Pancreas (tissue), 10 donors: ENCODE results near the gene SELENOM. TPM values are rescaled to one million over a fixed set of nuclear protein-coding genes. Genes with fewer than 3 reads are reported as not detected.

Experiments
- ATAC-seq, 4 donors: fragments of 200-7000 bp; cut with Tn5 transposase; one replicate each; pipeline versions ENCODE4 v1.8.0 to v1.9.1; 2020; ENCODE audit warnings: mild to moderate bottlenecking in 4 of 4, moderate library complexity in 4 of 4
- DNase-seq, 6 donors: peaks; one replicate each; pipeline ENCODE4 v3.0.0-alpha.2; 2020
- FAIRE-seq: peaks from 2 replicates; lab custom pipeline; 2012; peaks lifted over from hg19 to GRCh38; lab: Jason Lieb, UNC
- H3K27ac ChIP-seq, 4 donors: fragments of 200-600 bp; sonication (generic); 1 replicate in 3 of 4; 2 replicates in 1 of 4; pipeline versions ENCODE4 v1.5.0 to v1.8.0; 2020
- H3K27me3 ChIP-seq, 4 donors: fragments of 200-600 bp; one replicate each; pipeline ENCODE4 v1.8.0; 2021
- H3K36me3 ChIP-seq, 3 donors: fragments of 200-600 bp; sonication (generic) in 1 of 3; one replicate each; pipeline versions ENCODE4 v1.5.0 to v1.8.0; 2020 to 2021
- H3K4me1 ChIP-seq, 3 donors: fragments of 200-600 bp; one replicate each; pipeline ENCODE4 v1.8.0; 2021
- H3K4me3 ChIP-seq, 4 donors: fragments of 200-600 bp; sonication (generic) in 2 of 4; one replicate each; pipeline versions ENCODE4 v1.5.0 to v1.8.0; 2020 to 2021
- H3K9me3 ChIP-seq, 4 donors: fragments of 200-600 bp; one replicate each; pipeline ENCODE4 v1.8.0; 2021
- WGBS, 2 donors: extraction: QIAGEN DNeasy Blood & Tissue Kit; methylation state at CpG; one replicate each; pipeline ENCODE4 v1.1.7; 2013; 5-methylcytosine and 5-hydroxymethylcytosine counted together
- intact Hi-C, 3 donors: fragments of 100-400 bp; cut with DNase I; formaldehyde crosslinking; loops; one replicate each; pipeline versions ENCODE4 v1.11.1 to v1.14.2; 2022
- polyA plus RNA-seq, 2 donors: library from polyadenylated mRNA; stranded (reverse); fragments of 200-250 nt; gene quantifications; one replicate each; pipeline ENCODE4 v1.2.3, GENCODE V29; 2013
- total RNA-seq, 6 donors: library from RNA; stranded (reverse); fragmentation: NEBNext Ultra II Directional in 4 of 6; extraction: Animal tissue kit (Norgen Biotek cat#: 25700) in 4 of 6; gene quantifications; one replicate each; pipeline versions ENCODE4 v1.2.1 to v1.2.4, GENCODE V29; 2021 to 2023
- TF ChIP-seq, protein P1 (sequence below), 4 donors: fragments of 200-600 bp; sonication (generic) in 3 of 4; IDR thresholded peaks; one replicate each; pipeline versions ENCODE4 v1.5.0 to v1.8.0; 2021; ENCODE audit warnings: antibody characterized with exemption in 4 of 4
- donor health status: healthy with polysubstance abuse.
- donor health status: DM: no; HTN: no; CAD: no; lungs with moderate emphysema.
- donor health status: DM: no; HTN: no; CAD: no.
- donor health status: control.
- donor health status: control.
- donor health status: Bipolar disorder and iron deficiency.
- donor health status: DM: yes; HTN: yes; CAD: no.
- donor health status: DM: no; HTN: no; CAD: no.
- donor health status: DM: no; HTN: no; CAD: no.
- donor health status: DM: yes; HTN: yes; CAD: no.

Gene SELENOM
- total and polyA plus RNA-seq, 8 donors, result 46.1 to 118 (median 59.3) TPM

DNA sequence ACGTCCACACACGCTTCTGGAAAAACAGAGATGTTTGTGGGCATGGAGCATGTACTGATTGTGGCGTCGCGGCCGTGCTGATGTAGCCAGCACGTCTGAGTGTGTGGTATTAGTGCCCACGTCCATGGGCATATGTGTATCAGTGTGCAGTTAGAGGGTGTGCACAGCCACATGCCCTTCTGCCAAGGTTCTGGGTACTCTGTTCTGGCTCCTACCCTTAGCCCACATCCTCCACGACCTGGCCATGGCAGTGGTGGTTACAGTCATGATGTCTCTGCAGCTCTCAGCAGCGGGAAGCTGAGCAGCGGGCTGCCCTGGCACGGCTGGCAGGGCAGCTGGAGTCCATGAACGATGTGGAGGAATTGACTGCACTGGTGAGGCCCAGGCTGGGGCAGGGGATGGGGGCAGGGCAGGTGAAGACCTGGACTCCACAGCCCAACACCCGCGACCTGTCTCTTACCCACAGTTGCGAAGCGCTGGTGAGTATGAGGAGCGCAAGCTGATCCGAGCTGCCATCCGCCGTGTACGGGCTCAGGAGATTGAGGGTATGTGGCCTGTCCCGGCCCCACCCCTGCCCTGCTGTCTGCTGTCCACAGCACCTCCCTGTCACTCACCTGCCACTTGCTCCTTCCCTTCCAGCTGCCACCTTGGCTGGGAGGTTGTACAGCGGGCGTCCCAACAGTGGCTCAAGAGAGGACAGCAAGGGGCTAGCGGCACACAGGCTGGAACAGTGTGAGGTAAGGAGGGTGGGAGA lies 19.0 kb downstream of the SELENOM start:
- DNase-seq, result peak in 1 of 6 donors; percentile 64
- WGBS, 2 donors, result 89 to 90% methylated on average over 26 of the region's 26 CpGs
- peaks cover 4 to 52% (median 21%) of the 10 kb centered on the region in 3 donors for H3K36me3 ChIP-seq

DNA sequence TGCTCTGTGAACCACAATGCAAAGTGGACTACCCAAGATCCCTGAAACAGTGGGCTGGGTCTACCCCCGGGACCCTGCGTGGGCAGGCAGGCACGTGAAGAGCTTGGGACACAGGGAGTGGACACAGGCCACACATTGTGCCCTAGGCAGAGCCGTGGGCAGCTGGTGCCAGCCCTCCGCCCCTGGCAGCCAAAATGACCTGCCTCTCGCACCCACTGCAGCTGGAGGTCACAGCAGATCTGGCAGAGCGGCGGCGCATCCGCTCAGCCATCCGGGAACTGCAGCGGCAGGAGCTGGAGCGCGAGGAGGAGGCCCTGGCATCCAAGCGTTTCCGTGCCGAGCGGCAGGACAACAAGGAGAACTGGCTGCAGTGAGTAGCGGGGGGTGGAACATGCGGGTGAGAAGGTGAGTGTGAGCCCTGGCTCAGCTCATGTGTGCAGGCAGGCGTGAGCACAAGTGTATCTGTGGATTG lies 19.6 kb downstream of the SELENOM start:
- H3K36me3 ChIP-seq, result peaks cover 4 to 49% (median 21%) of the 10 kb centered on the region in 3 donors
- H3K4me1 ChIP-seq, result peaks cover 9 to 21% (median 18%) of the 10 kb centered on the region in 3 donors
- no peak for FAIRE-seq
- H3K9me3 ChIP-seq, result no peaks in the 10 kb centered on the region
- peak in 2 of 6 donors; percentile 20 to 59 for DNase-seq
- no peak overlapping the region for H3K27ac ChIP-seq
- no peak overlapping the region for H3K4me3 ChIP-seq
- intact Hi-C loops, result loop anchor here in 2 of 3 donors (5.0 kb wide), 2 partner anchors 135 to 140 kb away; no protein-coding TSS in a partner anchor
- 93 to 94% methylated on average over 21 of the region's 21 CpGs for WGBS, 2 donors
- no peaks in the 10 kb centered on the region for H3K27me3 ChIP-seq
- ATAC-seq, result no peak
- TF ChIP-seq, protein P1, sequence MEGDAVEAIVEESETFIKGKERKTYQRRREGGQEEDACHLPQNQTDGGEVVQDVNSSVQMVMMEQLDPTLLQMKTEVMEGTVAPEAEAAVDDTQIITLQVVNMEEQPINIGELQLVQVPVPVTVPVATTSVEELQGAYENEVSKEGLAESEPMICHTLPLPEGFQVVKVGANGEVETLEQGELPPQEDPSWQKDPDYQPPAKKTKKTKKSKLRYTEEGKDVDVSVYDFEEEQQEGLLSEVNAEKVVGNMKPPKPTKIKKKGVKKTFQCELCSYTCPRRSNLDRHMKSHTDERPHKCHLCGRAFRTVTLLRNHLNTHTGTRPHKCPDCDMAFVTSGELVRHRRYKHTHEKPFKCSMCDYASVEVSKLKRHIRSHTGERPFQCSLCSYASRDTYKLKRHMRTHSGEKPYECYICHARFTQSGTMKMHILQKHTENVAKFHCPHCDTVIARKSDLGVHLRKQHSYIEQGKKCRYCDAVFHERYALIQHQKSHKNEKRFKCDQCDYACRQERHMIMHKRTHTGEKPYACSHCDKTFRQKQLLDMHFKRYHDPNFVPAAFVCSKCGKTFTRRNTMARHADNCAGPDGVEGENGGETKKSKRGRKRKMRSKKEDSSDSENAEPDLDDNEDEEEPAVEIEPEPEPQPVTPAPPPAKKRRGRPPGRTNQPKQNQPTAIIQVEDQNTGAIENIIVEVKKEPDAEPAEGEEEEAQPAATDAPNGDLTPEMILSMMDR (IDR thresholded peaks at IDR 0.05), result no peak

More for the DNA sequence above, 19.0 kb downstream of the SELENOM start:
- intact Hi-C loops, result loop anchor here in 2 of 3 donors (5.0 kb wide), 2 partner anchors 136 to 141 kb away; no protein-coding TSS in a partner anchor
- TF ChIP-seq, protein P1 (IDR thresholded peaks at IDR 0.05), result no peak
- no peak overlapping the region for H3K4me3 ChIP-seq
- H3K9me3 ChIP-seq, result no peaks in the 10 kb centered on the region
- peaks cover 3 to 15% (median 11%) of the 10 kb centered on the region in 3 donors for H3K4me1 ChIP-seq
- H3K27ac ChIP-seq, result no peak overlapping the region
- ATAC-seq (no peak), FAIRE-seq (no peak)
- no peaks in the 10 kb centered on the region for H3K27me3 ChIP-seq

DNA sequence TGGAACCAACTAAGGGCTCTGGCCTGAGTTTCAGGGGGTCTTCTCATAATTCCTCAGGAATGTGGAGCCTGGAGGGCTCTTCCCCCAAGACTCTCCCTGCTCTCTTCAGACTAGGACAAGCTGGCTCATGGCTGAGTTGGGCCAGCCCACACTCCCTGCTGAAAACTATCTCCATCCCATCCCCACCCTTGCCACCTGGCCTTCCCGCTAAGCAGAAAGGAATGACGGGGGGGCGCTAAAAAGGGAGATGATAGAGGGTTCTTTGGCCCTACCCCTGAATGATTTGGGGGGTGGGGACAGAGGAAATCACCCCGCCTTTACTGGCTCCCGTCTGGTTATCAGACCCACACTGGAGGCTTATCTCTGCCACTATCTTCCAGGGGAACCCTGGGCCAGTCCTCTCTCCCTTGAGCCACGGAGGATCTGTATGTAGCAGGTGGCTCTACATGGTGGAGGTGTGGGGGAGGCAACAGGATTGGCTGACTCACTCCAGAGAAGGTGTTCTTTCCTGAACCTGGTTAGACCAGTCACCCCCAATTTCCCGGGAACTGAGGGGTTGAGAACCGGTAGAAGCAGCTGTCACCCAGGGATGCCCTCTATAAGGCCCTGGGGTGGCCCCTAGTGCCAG lies 20.6 kb downstream of the SELENOM start:
- TF ChIP-seq, protein P1 (IDR thresholded peaks at IDR 0.05), result no peak
- Histone ChIP-seq H3K27ac (no peak overlapping the region), H3K4me3 (no peak overlapping the region), H3K4me1 (peaks cover 12 to 29% (median 27%) of the 10 kb centered on the region in 3 donors), H3K27me3 (no peaks in the 10 kb centered on the region), H3K9me3 (no peaks in the 10 kb centered on the region), H3K36me3 (peaks cover 4 to 39% (median 21%) of the 10 kb centered on the region in 3 donors)
- 58 to 60% methylated on average over 8 of the region's 8 CpGs for WGBS, 2 donors
- intact Hi-C loops, result loop anchor here in 2 of 3 donors (5.0 kb wide), 2 partner anchors 135 to 140 kb away; no protein-coding TSS in a partner anchor
- ATAC-seq (no peak), FAIRE-seq (no peak), DNase-seq (peak in 1 of 6 donors; percentile 13)

DNA sequence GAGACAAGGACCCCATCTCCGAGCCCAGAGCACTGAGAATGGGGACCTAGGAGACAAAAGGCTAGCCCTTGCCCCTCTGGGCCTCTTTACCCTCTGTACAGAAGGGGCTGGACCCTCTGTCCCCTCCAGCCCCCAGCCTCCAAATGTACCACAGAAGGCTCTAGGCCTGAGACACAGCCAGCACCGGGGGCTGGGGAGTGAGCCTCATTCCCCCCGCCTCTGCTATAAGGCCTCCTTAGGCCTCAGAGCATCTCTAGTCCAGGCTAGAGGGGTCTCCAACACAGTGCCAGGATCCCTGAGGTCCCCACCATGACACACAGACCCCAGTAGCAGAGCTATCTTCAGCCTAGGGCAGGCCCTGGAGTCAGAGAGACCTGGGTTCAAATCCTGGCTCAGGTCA lies 21.4 kb downstream of the SELENOM start:
- 82 to 83% methylated on average over 3 of the region's 3 CpGs for WGBS, 2 donors
- ATAC-seq, result no peak
- peak in 2 of 6 donors; percentile 14 to 41 for DNase-seq
- intact Hi-C loops, result loop anchor here in 2 of 3 donors (5.0 kb wide), 2 partner anchors 134 to 139 kb away; no protein-coding TSS in a partner anchor
- peaks cover 12 to 29% (median 27%) of the 10 kb centered on the region in 3 donors for H3K4me1 ChIP-seq
- H3K36me3 ChIP-seq, result peaks cover under 1 to 31% (median 12%) of the 10 kb centered on the region in 3 donors
- no peak for FAIRE-seq
- H3K4me3 ChIP-seq, result peak overlapping the region in 1 of 4 donors; percentile 60
- TF ChIP-seq, protein P1 (IDR thresholded peaks at IDR 0.05), result no peak
- peak overlapping the region; percentile 84 to 94 (median 88) for H3K27ac ChIP-seq
- H3K27me3 ChIP-seq, result no peaks in the 10 kb centered on the region
- no peaks in the 10 kb centered on the region for H3K9me3 ChIP-seq
